ENCODE data around the gene KCNC1. TPM values are rescaled to one million over a fixed set of nuclear protein-coding genes. Genes with fewer than 3 reads are reported as not detected.

KCNC1 gene
- total and polyA plus RNA-seq, 2 of the 4 experiments (the other 2 are of a cell fraction), result 0.03 TPM; not detected in 1

- WGBS, 2 experiments (ENCODE audit: extremely low coverage in 2 of 2, insufficient read length in 1 of 2), result no CpG with 5 or more reads among the region's 2 CpGs
- H3K14ac ChIP-seq (replicated peaks; ENCODE audit: low read depth, low read length), result no peak overlapping the region
- no peak overlapping the region for H3K56ac ChIP-seq (ENCODE audit: extremely low read depth, insufficient read depth, low read length)
- no peak overlapping the region for H3K27ac ChIP-seq (ENCODE audit: insufficient read depth, low read length)
- H3K4me2 ChIP-seq (ENCODE audit: low read depth, low read length), result no peak overlapping the region
- H3K36me3 ChIP-seq (ENCODE audit: control insufficient read depth, insufficient read depth, low read length), result no peaks in the 10 kb centered on the region
- H3K4ac ChIP-seq (ENCODE audit: low read depth, low read length), result no peak overlapping the region
- ChIA-PET POLR2A (ENCODE audit: unreplicated experiment) (no interaction called here), CTCF (interaction anchor here (1.0 kb wide), 1 partner anchor 227 kb away, joined by 3 read pairs; no protein-coding TSS in a partner anchor)
- H2BK20ac ChIP-seq (ENCODE audit: low read depth, low read length), result no peak overlapping the region
- BruUV-seq (replicated peaks), result no TSS peak
- H2AFZ ChIP-seq (replicated peaks; ENCODE audit: low read length, poor library complexity), result no peak overlapping the region
- no peaks in the 10 kb centered on the region for H3K9me3 ChIP-seq (ENCODE audit: control insufficient read depth, insufficient read depth, low read length)
- no peak overlapping the region for H2BK15ac ChIP-seq (ENCODE audit: low read depth, low read length)
- no peak for TF ChIP-seq POLR2A (IDR thresholded peaks at IDR 0.05; ENCODE audit: low read depth, low read length)
- TF ChIP-seq CEBPB (IDR thresholded peaks at IDR 0.05; ENCODE audit: low read depth, low read length), result no peak
- no peak for TF ChIP-seq SMC3 (IDR thresholded peaks at IDR 0.05; ENCODE audit: low read depth, low read length)
- TF ChIP-seq CTCF (conservative IDR thresholded peaks at IDR 0.05; ENCODE audit: low read depth, low read length), result no peak
- TF ChIP-seq MAZ (IDR thresholded peaks at IDR 0.05; ENCODE audit: borderline replicate concordance, low read depth, low read length), result no peak
- no peak for TF ChIP-seq RCOR1 (IDR thresholded peaks at IDR 0.05; ENCODE audit: insufficient replicate concordance, low read length)
- no peak for TF ChIP-seq RAD21 (IDR thresholded peaks at IDR 0.05; ENCODE audit: low read length)
- no peak for TF ChIP-seq MAFK (IDR thresholded peaks at IDR 0.05; ENCODE audit: low read depth, low read length)
- TF ChIP-seq NFE2L2 (IDR thresholded peaks at IDR 0.05; ENCODE audit: low read depth, low read length), result no peak
- TF ChIP-seq, protein P1, sequence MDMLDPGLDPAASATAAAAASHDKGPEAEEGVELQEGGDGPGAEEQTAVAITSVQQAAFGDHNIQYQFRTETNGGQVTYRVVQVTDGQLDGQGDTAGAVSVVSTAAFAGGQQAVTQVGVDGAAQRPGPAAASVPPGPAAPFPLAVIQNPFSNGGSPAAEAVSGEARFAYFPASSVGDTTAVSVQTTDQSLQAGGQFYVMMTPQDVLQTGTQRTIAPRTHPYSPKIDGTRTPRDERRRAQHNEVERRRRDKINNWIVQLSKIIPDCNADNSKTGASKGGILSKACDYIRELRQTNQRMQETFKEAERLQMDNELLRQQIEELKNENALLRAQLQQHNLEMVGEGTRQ (IDR thresholded peaks at IDR 0.05; ENCODE audit: low read depth, low read length), result no peak
- TF ChIP-seq FOS (IDR thresholded peaks at IDR 0.05; ENCODE audit: low read depth, low read length), result no peak
- no peak for TF ChIP-seq RFX5 (IDR thresholded peaks at IDR 0.05; ENCODE audit: low read depth, low read length)
- no peak for TF ChIP-seq ELK1 (IDR thresholded peaks at IDR 0.05; ENCODE audit: borderline replicate concordance, low read depth, low read length)
- no peak for TF ChIP-seq BHLHE40 (IDR thresholded peaks at IDR 0.05; ENCODE audit: low read depth, low read length)
- no peak for TF ChIP-seq MXI1 (IDR thresholded peaks at IDR 0.05; ENCODE audit: borderline replicate concordance, low read depth, low read length)
- TF ChIP-seq CHD1 (IDR thresholded peaks at IDR 0.05; ENCODE audit: low read depth, low read length), result no peak
- no peak overlapping the region for H2BK120ac ChIP-seq (ENCODE audit: low read depth, low read length)
- H3K18ac ChIP-seq (ENCODE audit: low read depth, low read length), result no peak overlapping the region
- no peak overlapping the region for H2AK5ac ChIP-seq (ENCODE audit: low read depth, low read length)
- no peak for ATAC-seq (ENCODE audit: low read depth)
- no peak overlapping the region for H4K91ac ChIP-seq (ENCODE audit: insufficient read depth, low read depth, low read length)
- H4K5ac ChIP-seq (ENCODE audit: low read depth, low read length), result no peak overlapping the region
- no peak overlapping the region for H4K8ac ChIP-seq (ENCODE audit: low read depth in 2 of 2, low read length in 2 of 2)
- no peak overlapping the region for H3K9ac ChIP-seq (ENCODE audit: low read depth, low read length)
- peaks cover 39% of the 10 kb centered on the region for H3K27me3 ChIP-seq (ENCODE audit: control insufficient read depth, insufficient read depth, low read length)
- no peak overlapping the region for H2BK5ac ChIP-seq (ENCODE audit: low read depth, low read length, poor library complexity, severe bottlenecking)
- H2AK9ac ChIP-seq (replicated peaks; ENCODE audit: low read depth, low read length, poor library complexity), result no peak overlapping the region
- intact Hi-C loops (cut with micrococcal nuclease), result no loop called here
- DNase-seq, result no peak
- H4K20me1 ChIP-seq (ENCODE audit: insufficient read depth, low read length), result no peaks in the 10 kb centered on the region
- H3K4me3 ChIP-seq (ENCODE audit: insufficient read depth, low read depth, low read length), result no peak overlapping the region
- dilution Hi-C loops (cut with HindIII; ENCODE audit: low sequenced_read_pairs, unreplicated experiment), result no loop called here
- in situ Hi-C loops (cut with MboI; ENCODE audit: low sequenced_read_pairs), result no loop called here
- no peaks in the 10 kb centered on the region; the same call in 1 of the 2 replicates for H3K9me1 ChIP-seq (ENCODE audit: insufficient read depth, low read length)
- H3K79me1 ChIP-seq (ENCODE audit: low read depth in 1 of 2, low read length in 2 of 2), result no peaks in the 10 kb centered on the region
- H3K4me1 ChIP-seq (ENCODE audit: control insufficient read depth, insufficient read depth, low read length), result no peaks in the 10 kb centered on the region
- H3K23ac ChIP-seq (ENCODE audit: low read depth, low read length), result no peak overlapping the region
These were observed 17.0 kb downstream of the KCNC1 start for GRCh38 chr11:17751558-17751957.
